HG02588 (cell line): Measurements from ENCODE around the gene AGR2.

Experiments
- ATAC-seq: cut with Tn5 transposase; IDR thresholded peaks from one replicate; pipeline ENCODE4 v1.9.1; 2021; ENCODE audit warnings: mild to moderate bottlenecking, moderate library complexity; ENCODE audit not compliant: unreplicated experiment

Gene AGR2

DNA sequence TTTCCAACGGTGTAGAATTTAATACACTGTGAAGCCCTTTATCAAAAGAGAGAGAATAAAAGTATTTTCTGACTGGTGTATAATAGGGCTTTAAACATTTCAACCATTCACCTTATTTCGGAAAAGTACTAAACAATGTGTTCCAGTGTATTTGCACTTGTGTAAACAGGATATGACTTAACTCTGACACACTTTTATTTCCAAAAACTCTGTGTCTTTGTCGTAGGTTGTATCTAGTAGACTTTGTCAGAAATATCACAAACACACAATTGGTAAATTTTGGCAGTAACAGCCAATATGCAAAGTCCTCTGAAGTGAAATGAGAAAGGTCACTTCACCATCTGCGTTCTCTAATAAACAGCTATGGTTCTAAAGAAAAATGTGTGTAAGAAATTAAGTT lies 61.6 kb downstream of the AGR2 start:
- no peak for ATAC-seq

DNA sequence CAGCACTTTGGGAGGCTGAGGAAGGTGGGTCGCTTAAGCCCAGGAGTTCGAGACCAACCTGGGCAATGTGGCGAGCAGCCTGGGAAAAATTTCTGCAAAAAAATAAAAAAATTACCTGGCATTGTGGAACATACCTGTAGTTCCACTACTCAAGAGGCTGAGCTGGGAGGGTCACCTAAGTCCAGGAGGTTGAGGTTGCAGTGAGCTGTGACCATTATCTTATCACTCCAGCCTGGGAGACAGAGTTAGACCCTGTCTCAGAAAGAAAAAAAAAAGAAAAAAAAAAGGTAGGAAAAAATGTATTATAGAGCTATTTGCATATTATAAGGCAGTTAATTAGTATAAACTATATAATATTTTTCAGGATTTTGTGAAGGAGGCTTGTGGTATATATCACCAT lies 62.3 kb downstream of the AGR2 start:
- no peak for ATAC-seq
